GM18520 (cell line): ENCODE data around the gene ZNF808.
"Not testable (repeated sequence)": the region's sequence is repeated elsewhere in the genome, so short reads cannot be mapped to it uniquely, and the experiment has no call there.

Source experiments
- ATAC-seq: cut with Tn5 transposase; IDR thresholded peaks from one replicate; pipeline ENCODE4 v1.9.1; 2021; ENCODE audit not compliant: unreplicated experiment

ZNF808 gene

GRCh38 chr19:52527134-52527955, at the start of gene ZNF808:
Gene ZNF808, plus strand, starts transcription at chr19:52527668. Its CDS starts 15,617 bp downstream, at chr19:52543285.
- peak; percentile 75 for ATAC-seq

GRCh38 chr19:52484111-52484743, 43.2 kb upstream of the ZNF808 start:
- ATAC-seq = not testable (repeated sequence)

GRCh38 chr19:52485064-52485463, 42.4 kb upstream of the ZNF808 start:
- not testable (repeated sequence) for ATAC-seq

GRCh38 chr19:52485561-52486240, 41.8 kb upstream of the ZNF808 start:
- not testable (repeated sequence) for ATAC-seq

GRCh38 chr19:52492201-52492993, 35.1 kb upstream of the ZNF808 start:
- no peak for ATAC-seq

- ATAC-seq = no peak
These were observed 34.4 kb upstream of the ZNF808 start for GRCh38 chr19:52492994-52493470.

GRCh38 chr19:52494518-52494917, 33.0 kb upstream of the ZNF808 start:
- no peak for ATAC-seq

DNA sequence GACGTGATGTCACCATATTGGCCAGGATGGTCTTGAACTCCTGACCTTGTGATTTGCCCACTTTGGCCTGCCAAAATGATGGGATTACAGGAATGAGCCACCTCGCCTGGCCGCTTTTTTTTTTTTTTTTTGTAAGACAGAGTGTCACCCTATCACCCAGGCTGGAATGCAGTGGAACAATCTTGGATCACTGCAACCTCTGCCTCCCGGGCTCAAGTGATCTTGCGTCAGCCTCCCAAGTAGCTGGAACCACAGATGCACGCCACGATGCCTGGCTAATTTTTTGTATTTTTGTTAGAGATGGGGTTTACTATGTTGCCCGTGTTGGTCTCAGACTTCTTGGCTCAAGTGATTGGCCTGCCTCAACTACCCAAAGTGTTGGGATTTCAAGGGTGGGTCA, 28.9 kb upstream of the ZNF808 start:
- no peak for ATAC-seq

DNA sequence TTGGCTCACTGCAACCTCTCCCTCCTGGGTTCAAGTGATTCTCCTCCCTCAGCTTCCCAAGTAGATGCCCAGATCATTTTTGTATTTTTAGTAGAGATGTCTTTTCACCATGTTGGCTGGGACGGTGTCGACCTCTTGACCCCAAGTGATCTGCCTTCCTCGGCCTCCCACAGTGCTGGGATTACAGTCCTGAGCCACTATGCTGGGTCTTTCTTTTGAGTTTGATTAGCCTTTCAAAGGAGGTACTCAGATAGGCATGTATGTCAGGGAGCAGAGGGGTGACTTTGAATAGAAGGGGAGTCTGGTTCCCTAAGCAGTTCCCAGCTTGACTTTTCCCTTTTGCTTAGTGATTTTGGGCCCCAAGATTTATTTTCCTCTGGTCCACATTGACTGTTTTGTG, 27.0 kb upstream of the ZNF808 start:
- ATAC-seq = not testable (repeated sequence)

GRCh38 chr19:52500991-52501390, 26.5 kb upstream of the ZNF808 start:
- not testable (repeated sequence) for ATAC-seq

DNA sequence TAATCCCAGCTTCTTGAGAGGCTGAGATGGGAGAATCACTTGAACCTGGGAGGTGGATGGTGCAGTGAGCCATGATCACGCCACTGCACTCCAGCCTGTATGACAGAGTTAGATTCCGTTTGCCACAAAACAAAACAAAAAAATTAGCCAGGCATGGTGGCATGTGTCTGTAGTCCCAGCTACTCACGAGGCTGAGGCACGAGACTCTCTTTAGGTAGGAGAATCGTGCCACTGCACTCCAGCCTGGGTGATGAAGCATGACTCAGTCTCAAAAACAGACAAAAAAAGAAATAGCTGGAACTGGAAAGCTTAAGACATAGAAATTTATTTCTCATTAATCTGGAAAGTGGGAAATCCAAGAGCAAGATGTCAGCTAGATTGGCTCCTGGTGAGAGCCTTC, 20.2 kb upstream of the ZNF808 start:
- ATAC-seq = no peak

- ATAC-seq = no peak
These were observed 11.3 kb upstream of the ZNF808 start for GRCh38 chr19:52516191-52516590.

DNA sequence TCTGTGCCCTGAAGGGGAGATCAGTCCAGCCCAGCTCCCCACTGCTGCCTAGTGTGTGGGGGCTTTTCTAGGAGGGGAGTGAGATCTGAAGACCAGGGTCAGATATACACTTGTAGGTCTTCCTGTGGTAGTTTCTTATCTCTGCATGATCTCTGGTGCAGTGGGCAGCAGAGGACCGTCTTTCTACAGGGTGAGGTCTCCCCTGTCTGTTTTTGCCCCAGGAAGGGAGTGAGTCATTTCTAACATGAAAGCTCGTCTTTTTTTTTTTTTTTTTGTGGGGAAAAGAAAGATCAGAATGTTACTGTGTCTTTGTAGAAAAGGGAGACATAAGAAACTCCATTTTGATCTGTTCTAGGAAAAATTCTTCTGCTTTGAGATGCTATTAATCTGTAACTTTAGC, 8.8 kb upstream of the ZNF808 start:
- no peak for ATAC-seq

DNA sequence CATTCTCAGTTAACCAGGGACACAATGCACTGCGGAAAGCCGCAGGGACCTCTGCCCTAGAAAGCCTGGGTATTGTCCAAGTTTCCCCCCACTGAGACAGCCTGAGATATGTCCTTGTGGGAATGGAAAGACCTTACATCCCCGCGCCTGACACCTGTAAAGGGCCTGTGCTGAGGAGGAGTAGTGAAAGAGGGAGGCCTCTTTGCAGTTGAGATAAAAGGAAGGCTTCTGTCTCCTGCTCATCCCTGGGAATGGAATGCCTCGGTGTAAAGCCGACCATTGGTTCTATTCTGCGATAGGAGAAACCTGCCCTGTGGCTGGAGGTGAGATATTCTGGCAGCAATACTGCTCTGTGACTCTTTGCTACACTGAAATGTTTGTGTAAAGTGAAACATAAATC, 8.3 kb upstream of the ZNF808 start:
- not testable (repeated sequence) for ATAC-seq

GRCh38 chr19:52520013-52520412, 7.5 kb upstream of the ZNF808 start:
- ATAC-seq = no peak

DNA sequence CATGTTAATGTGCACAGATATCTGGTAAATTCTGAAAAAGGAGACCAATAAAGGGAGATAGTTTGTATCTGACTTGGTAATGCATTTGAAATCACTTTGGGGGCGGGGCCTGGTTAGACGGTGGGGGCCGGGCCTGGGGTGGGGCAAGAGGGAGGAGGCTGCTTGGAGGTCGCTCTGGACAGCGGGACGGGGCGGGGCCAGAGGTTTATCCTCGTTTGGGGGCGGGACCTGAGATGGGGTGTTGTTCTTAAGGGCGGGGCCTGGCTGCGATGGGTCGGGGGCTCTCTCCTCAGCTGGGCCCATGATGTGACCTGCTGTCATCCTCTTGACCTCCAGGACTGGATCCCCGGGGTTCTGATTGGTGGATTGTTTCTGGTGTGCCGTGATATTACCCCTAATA, 4.9 kb upstream of the ZNF808 start:
- no peak for ATAC-seq

GRCh38 chr19:52524086-52524485, 3.4 kb upstream of the ZNF808 start:
- no peak for ATAC-seq

DNA sequence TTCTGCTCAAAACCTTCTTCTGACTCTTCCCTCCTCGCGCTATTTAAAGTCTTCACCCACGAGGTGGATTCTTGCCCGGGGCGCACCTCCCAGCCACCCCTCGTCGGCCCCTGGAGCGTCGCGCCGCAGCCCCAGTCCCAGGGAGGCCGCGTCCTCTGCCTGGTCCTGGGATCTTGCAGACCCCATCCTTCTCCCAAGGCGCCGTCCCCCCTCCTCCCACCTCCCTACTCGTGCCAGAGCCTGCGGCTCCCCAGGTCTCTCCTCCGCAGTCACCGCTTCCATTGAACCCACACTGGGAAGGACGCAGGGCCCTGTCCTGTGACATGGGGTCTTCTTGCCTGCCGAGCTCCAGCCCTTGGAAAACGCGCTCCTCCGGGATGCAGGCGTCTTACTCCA, 486 bp downstream of the ZNF808 start:
- ATAC-seq = no peak

- ATAC-seq = no peak
These were observed 5.0 kb downstream of the ZNF808 start for GRCh38 chr19:52532480-52532879.

DNA sequence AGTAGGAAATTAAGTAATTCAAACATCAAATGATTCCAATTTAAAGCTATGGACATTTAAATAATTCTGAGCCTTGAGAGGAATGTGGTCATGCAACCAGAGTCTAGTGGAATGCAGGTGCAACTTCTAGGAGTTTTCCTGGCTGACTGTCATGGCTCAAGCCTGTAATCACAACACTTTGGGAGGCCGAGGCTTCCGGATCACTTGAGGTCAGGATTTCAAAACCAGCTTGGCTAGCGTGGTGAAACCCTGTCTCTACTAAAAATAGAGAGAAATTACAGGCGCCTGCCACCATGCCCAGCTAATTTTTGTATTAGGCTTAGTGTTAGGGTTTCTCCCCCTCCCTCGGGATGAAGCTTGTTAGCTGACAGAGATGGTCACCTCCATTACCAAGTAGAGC, 6.4 kb downstream of the ZNF808 start:
- no peak for ATAC-seq

DNA sequence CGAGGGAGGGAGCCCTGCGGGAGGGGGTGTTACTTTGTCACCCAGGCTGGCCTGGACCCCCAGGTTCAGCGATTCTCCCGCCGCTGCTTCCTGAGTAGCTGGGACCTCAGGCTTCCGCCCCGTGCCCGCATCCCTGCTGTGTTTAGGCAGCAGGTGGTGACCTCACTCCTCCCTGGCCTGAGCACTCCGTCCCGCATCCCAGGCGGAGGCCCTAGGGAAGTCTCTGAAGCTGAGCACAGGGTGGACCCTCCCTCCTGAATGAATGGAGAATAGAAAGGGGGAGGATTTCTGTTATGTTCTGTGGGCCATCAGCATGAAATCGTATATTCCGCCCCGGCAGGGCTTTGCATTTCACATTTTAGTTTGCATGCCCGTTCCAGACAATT, 7.9 kb downstream of the ZNF808 start:
- ATAC-seq = not testable (repeated sequence)
